Fibroblast of skin of right biceps (primary cell): ENCODE data around the gene PWWP2B.
"Not testable (repeated sequence)": the region's sequence is repeated elsewhere in the genome, so short reads cannot be mapped to it uniquely, and the experiment has no call there.

Experiments
- DNase-seq: peaks from one replicate; pipeline ENCODE4 v3.0.0-alpha.2; 2013

The PWWP2B gene

GRCh38 chr10:132382231-132382922 is 14.6 kb upstream of the PWWP2B start:
- peak; percentile 91 for DNase-seq

- DNase-seq = no peak
Observed at GRCh38 chr10:132383101-132383500, 13.9 kb upstream of the PWWP2B start.

- DNase-seq = no peak
Observed at GRCh38 chr10:132383751-132384196, 13.2 kb upstream of the PWWP2B start.

- DNase-seq = no peak
Observed at GRCh38 chr10:132384618-132385388, 12.2 kb upstream of the PWWP2B start.

- DNase-seq = no peak
Observed at GRCh38 chr10:132385389-132385667, 11.7 kb upstream of the PWWP2B start.

GRCh38 chr10:132385721-132386418 is 11.1 kb upstream of the PWWP2B start:
- DNase-seq = no peak

GRCh38 chr10:132386419-132386831 is 10.6 kb upstream of the PWWP2B start:
- no peak for DNase-seq

GRCh38 chr10:132386896-132387295 is 10.1 kb upstream of the PWWP2B start:
- not testable (repeated sequence) for DNase-seq

GRCh38 chr10:132387764-132388210 is 9.2 kb upstream of the PWWP2B start:
- DNase-seq = peak; percentile 61

- DNase-seq = no peak
Observed at GRCh38 chr10:132388891-132389432, 8.0 kb upstream of the PWWP2B start.

GRCh38 chr10:132389433-132390169 is 7.4 kb upstream of the PWWP2B start:
- no peak for DNase-seq

GRCh38 chr10:132390170-132390920 is 6.7 kb upstream of the PWWP2B start:
- DNase-seq = no peak

GRCh38 chr10:132390921-132391675 is 5.9 kb upstream of the PWWP2B start:
- DNase-seq = no peak

- no peak for DNase-seq
Observed at GRCh38 chr10:132391676-132392020, 5.4 kb upstream of the PWWP2B start.

- DNase-seq = no peak
Observed at GRCh38 chr10:132392184-132392800, 4.7 kb upstream of the PWWP2B start.

GRCh38 chr10:132392811-132393694 is 3.9 kb upstream of the PWWP2B start:
- DNase-seq = no peak

- DNase-seq = no peak
Observed at GRCh38 chr10:132393695-132394181, 3.3 kb upstream of the PWWP2B start.

GRCh38 chr10:132394201-132394811 is 2.7 kb upstream of the PWWP2B start:
- DNase-seq = no peak
